Measurements from ENCODE around the gene EMD.
"Not testable (repeated sequence)": the region's sequence is repeated elsewhere in the genome, so short reads cannot be mapped to it uniquely, and the experiment has no call there.

Gene EMD

DNA sequence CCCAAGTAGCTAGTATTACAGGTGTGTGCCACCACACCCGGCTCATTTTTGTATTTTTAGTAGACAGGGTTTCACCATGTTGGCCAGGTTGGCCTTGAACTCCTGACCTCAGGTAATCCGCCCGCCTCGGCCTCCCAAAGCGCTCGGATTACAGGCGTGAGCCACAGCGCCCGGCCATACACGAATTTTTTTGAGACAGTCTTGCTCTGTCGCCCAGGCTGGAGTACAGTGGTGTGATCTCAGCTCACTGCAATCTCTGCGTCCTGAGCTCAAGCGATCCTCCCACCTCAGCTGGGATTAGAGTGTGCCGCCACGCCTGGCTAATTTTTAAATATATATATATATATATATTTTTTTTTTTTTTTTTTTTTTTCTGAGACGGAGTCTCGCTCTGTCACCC, 17.3 kb downstream of the EMD start:
- DNase-seq (ENCODE audit: low read depth in 2 of 2): not testable (repeated sequence)

- DNase-seq (ENCODE audit: low read depth in 2 of 2): no peak
These were observed 18.1 kb downstream of the EMD start for GRCh38 chrX:154396973-154397887.

GRCh38 chrX:154397888-154398667, 19.0 kb downstream of the EMD start, which contains the start of gene RPL10:
Gene RPL10, plus strand, starts transcription at chrX:154398377. Its CDS starts 143 bp downstream, at chrX:154398520.
- peak; percentile 72 to 74 for DNase-seq (ENCODE audit: low read depth in 2 of 2)

GRCh38 chrX:154398668-154399526, 19.8 kb downstream of the EMD start:
- peak; percentile 58 to 63 for DNase-seq (ENCODE audit: low read depth in 2 of 2)

DNA sequence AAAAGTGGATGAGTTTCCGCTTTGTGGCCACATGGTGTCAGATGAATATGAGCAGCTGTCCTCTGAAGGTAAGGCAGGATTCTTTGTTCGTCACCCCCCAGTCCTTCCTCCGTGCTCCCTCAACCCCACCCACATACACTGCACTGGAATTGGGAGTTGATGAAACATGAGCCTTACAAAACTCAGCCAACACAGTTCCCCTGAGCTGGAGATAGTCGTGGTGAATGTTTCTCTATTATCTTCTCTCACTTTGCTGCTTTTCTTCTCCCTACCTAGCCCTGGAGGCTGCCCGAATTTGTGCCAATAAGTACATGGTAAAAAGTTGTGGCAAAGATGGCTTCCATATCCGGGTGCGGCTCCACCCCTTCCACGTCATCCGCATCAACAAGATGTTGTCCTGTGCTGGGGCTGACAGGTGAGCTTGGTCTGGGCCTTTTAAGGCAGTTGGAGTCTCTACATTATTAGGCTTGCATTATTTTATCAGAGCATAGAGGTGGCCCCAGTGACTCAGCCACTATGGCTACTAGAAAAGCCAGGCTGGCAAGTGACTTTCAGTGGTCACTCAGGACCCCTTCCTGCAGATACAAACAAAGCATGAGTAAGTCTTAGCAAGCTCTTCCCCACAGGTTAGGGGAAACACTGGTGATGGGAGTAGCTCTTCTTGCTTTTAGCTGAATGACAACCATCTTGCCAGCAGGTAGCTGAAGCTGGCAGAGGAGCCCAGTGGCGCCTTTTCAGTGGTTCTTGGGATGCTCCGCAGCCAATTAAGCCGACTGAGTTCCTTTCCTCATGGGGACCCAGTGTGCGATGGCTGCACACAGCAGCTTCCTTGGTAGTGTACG, 20.7 kb downstream of the EMD start:
- DNase-seq (ENCODE audit: low read depth in 2 of 2): no peak

DNA sequence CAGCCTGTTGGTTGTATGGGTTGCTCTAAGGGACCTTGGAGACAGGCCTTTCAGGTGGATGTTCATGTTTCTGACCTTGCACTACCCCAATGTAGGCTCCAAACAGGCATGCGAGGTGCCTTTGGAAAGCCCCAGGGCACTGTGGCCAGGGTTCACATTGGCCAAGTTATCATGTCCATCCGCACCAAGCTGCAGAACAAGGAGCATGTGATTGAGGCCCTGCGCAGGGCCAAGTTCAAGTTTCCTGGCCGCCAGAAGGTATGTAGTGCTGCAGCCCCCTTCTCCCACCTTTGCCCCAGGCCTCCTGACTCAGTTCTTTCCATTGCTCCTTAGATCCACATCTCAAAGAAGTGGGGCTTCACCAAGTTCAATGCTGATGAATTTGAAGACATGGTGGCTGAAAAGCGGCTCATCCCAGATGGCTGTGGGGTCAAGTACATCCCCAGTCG, 21.3 kb downstream of the EMD start:
- DNase-seq (ENCODE audit: low read depth in 2 of 2): not testable (repeated sequence)

DNA sequence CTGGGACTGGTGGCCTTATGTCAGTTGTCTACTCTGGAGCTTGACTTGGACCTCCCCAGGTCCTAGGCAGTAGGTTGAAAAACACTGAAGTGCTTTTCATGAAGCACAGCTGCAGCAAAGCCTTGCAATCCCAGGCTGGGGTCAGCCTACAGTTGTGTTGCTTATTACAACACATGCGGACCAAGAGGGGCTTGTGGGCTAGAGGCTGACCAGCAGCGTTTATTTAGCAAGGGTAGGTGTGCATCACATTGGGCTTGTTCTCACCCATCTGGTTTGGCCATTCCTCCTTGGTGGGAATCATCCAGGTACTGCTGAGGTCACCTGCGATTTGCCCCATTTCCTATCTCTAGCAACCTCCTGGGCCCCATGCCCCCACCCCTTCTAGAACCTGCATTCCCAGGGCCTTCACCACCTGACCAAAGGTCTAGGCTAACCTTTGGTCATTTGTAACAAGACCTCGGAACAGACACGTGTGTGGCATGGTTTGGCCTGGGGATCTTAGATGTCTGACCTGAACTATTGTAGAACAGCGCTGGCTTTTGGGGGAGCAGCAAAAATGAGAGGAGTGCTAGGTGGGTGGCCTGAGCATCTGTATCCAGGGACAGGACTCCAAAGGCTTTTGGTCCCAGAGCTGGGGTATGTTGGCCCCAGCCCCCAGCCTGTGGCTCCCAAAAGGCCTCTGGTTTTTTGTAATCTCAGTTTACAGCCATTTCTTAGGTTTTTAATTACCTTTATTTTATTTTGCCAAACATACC, 22.1 kb downstream of the EMD start:
- no peak for DNase-seq (ENCODE audit: low read depth in 2 of 2)

- DNase-seq (ENCODE audit: low read depth in 2 of 2): no peak
These were observed 23.0 kb downstream of the EMD start for GRCh38 chrX:154401918-154402621.

DNA sequence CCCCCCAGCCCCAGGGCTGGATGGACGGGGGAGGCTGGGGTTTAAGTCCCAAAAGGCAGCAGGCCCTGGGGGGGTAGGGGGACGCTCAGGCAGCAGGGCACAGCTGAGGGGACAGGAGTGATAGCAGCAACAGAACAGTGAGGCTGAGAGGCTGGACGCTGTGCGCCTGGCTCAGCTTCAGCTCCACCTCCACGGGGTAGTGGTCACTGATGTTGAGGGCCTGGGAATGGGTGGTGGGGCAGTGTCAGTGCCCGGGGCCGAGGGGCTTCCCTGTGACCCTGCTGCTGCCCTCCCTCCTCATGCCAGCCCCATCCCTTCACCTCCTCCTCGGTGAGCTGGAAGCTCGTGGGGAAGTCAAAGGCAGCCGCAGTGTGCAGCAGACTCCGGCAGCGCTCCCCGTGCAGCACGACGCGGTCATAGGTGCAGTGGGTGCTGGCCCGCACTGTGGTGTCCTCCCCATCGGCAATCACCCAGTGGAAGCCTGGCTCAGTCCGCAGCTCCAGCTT, 23.6 kb downstream of the EMD start:
- DNase-seq (ENCODE audit: low read depth in 2 of 2): no peak

GRCh38 chrX:154403192-154403591, 24.1 kb downstream of the EMD start:
- no peak for DNase-seq (ENCODE audit: low read depth in 2 of 2)

DNA sequence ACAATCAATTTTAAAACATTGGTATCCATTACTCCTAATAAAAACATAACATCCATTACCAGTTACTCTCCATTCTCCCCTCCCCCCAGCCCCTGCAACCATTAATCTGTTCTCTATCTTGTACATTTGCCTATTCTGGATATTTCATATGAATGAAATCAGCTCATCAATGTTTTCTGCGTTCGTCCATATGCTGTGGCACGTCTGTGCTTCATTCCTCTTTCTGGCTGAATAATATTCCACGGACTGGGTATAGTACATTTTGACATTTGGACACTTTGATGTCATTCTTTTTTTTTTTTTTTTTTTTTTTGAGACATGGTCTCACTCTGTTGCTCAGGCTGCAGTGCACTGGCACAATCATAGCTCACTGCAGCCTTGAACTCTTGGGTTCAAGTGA, 24.8 kb downstream of the EMD start:
- DNase-seq (ENCODE audit: low read depth in 2 of 2): no peak

- DNase-seq (ENCODE audit: low read depth in 2 of 2): no peak
These were observed 25.6 kb downstream of the EMD start for GRCh38 chrX:154404625-154405192.

DNA sequence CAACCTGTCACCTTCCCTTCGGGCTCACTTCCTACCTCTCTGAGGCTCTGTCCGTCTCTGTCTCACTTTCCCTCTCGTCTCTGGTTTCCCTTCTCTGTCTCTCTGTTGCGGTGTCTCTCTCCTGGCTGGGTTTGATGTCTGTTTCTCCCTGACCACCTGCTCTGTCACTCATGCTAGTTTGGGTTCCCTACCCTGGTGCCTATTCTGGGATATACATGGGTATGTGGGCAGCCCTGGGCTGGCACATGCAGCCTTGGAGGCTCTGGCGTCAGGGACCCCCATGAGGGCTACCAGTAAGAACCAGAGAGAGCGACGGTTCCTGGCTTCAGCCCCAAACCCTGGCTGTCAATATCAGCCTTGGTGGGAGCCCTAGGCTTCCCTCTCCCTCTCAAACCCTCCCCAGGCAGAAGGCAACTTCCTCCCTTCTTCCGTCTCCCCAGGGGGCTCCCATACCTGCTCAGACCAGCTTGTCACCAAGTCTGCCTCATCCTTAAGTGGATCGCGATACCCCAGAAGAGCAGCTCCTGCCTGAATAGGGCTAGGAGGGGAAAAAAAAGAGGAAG, 29.6 kb downstream of the EMD start:
- no peak for DNase-seq (ENCODE audit: low read depth in 2 of 2)

DNA sequence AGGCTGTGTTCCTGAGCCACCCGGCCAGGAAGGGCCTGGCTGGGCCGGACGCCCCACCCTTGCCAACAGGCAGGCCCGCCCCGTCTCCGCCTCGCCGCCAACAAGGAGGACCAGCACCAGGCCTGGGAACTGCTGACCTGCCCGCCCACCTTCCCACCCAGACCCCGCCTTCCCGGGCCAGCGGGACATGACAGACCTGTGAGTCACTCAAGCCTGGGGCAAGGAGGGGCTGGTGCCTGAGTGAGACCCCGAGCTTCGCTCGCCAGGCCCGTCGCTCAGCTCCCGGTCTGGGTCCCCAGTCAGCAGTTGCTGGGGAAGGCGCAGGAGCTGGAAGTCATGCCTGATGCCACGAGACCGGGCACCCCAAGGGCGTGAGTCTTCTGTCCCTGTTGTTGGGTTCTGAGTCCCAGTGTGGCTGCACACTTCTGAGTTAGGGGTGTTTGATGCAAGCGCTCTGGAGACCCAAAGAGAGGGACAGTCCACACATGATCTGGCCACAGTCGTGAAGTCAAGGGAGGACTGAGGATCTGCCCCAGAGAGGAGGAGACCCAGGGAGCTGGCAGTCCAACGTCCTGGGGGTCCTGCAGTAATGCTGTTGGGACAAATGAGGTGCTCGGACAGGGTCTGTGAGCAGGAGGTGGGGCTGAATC, 30.3 kb downstream of the EMD start, which contains the start of gene DNASE1L1:
Gene DNASE1L1 (minus strand): TSS at position 33 of the 650 bp plus-strand sequence. CDS start 3,686 bp downstream, outside the sequence.
- DNase-seq (ENCODE audit: low read depth in 2 of 2): no peak

GRCh38 chrX:154411981-154412340, 32.9 kb downstream of the EMD start:
- peak in 1 of 2 donors; percentile 18 for DNase-seq (ENCODE audit: low read depth in 2 of 2)

GRCh38 chrX:154412468-154412867, 33.4 kb downstream of the EMD start:
- no peak for DNase-seq (ENCODE audit: low read depth in 2 of 2)

DNA sequence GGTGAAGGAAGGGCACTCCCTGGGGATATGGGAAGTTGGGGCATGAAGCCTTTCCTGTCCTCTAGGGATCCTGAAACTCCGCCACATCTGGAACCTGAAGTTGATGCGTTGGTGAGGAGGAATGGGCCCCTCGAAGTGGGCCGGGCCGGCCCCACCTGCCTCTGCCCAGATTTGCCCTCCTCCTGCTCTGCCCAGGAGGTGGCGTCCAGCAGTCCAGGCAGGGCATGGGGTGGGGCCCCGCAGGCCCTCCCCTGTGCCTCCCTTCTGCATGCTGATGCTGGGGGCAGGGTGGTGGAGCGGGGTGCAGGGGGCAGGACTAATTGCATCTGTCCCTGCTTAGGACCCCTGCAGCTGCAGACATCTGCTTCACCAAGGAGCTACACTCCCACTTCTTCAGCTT, 34.0 kb downstream of the EMD start:
- DNase-seq (ENCODE audit: low read depth in 2 of 2): no peak

DNA sequence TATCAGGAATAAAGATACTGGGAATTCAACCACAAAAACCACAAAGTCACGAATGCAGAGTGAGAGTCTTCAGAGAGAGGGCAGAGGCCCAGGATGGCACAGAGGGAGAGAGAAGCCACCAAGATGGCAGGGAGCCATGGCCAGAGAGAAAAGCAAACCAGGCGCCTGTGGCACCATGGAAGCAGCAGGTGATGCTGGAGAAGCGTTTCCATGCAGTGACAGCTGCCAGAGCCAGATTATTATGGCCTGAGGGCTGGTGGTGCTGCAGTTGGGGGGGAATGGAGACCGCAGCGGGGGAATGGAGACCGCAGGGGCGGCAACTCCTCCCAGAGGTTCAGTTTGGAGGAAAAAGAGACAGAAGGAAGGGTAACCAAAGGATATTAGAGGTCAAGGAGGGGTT, 38.1 kb downstream of the EMD start:
- DNase-seq (ENCODE audit: low read depth in 2 of 2): no peak

All from stimulated activated CD8-positive, alpha-beta memory T cell treated with anti-CD3 and anti-CD28 coated beads, Interleukin-7, amount 100 ng/mL, for 1 hour (primary cell).